Activated naive CD4-positive, alpha-beta T cell treated with anti-CD3 and anti-CD28 coated beads for 36 hours (primary cell): ENCODE measurements around the gene YWHAQ. TPM values are rescaled to one million over a fixed set of nuclear protein-coding genes. Genes with fewer than 3 reads are reported as not detected.

Source experiments
- CTCF ChIA-PET: fragments of 350-600 bp; sonication (Branson Sonifier 250); formaldehyde crosslinking; loops from one replicate; lab custom pipeline; 2021; ENCODE audit warnings: antibody characterized with exemption; lab: Charles Lee
- DNase-seq: peaks from one replicate; pipeline ENCODE4 v3.0.0-alpha.2; 2020
- H3K27ac Mint-ChIP-seq: one replicate; pipeline ENCODE4 v1.8.0; 2021; ENCODE audit warnings: mild to moderate bottlenecking, mixed read lengths
- H3K27me3 Mint-ChIP-seq: one replicate; pipeline ENCODE4 v1.8.0; 2021; ENCODE audit warnings: low read depth, mixed read lengths
- H3K36me3 Mint-ChIP-seq: one replicate; pipeline ENCODE4 v1.8.0; 2021; ENCODE audit warnings: low read depth, mixed read lengths
- H3K4me1 Mint-ChIP-seq: one replicate; pipeline ENCODE4 v1.8.0; 2021; ENCODE audit warnings: low read depth, mixed read lengths
- H3K4me3 Mint-ChIP-seq: one replicate; pipeline ENCODE4 v1.8.0; 2021; ENCODE audit warnings: mild to moderate bottlenecking, moderate library complexity, mixed read lengths
- H3K9me3 Mint-ChIP-seq: one replicate; pipeline ENCODE4 v1.8.0; 2021; ENCODE audit warnings: mixed read lengths
- intact Hi-C: fragments of 100-400 bp; cut with micrococcal nuclease; formaldehyde crosslinking; loops from one replicate; pipeline ENCODE4 v1.15.1; 2023
- total RNA-seq, 2 experiments: library from RNA; stranded (reverse); gene quantifications; one replicate each; pipeline ENCODE4 v1.2.3, GENCODE V29; 2021

YWHAQ gene
- total RNA-seq, 2 experiments from 2014 or later: 248 to 261 TPM

- H3K27me3 Mint-ChIP-seq: no peaks in the 10 kb centered on the region
- DNase-seq: no peak
- CTCF ChIA-PET: no interaction called here
- peaks cover 6% of the 10 kb centered on the region for H3K4me1 Mint-ChIP-seq
- H3K27ac Mint-ChIP-seq: no peak overlapping the region
- no peak overlapping the region for H3K4me3 Mint-ChIP-seq
- H3K9me3 Mint-ChIP-seq: no peaks in the 10 kb centered on the region
- intact Hi-C loops: no loop called here
- H3K36me3 Mint-ChIP-seq: no peaks in the 10 kb centered on the region
Observed at GRCh38 chr2:9664365-9664764, 33.6 kb upstream of the YWHAQ start.

GRCh38 chr2:9663008-9663879 is 32.4 kb upstream of the YWHAQ start:
- no peak overlapping the region for H3K4me3 Mint-ChIP-seq
- H3K27me3 Mint-ChIP-seq: no peaks in the 10 kb centered on the region
- no peaks in the 10 kb centered on the region for H3K36me3 Mint-ChIP-seq
- H3K4me1 Mint-ChIP-seq: peaks cover 6% of the 10 kb centered on the region
- CTCF ChIA-PET: no interaction called here
- intact Hi-C loops: no loop called here
- DNase-seq: no peak
- no peaks in the 10 kb centered on the region for H3K9me3 Mint-ChIP-seq
- H3K27ac Mint-ChIP-seq: no peak overlapping the region

- Mint-ChIP-seq H3K9me3 (no peaks in the 10 kb centered on the region), H3K4me1 (peaks cover 10% of the 10 kb centered on the region), H3K36me3 (no peaks in the 10 kb centered on the region), H3K27ac (no peak overlapping the region), H3K4me3 (no peak overlapping the region), H3K27me3 (no peaks in the 10 kb centered on the region)
- CTCF ChIA-PET: no interaction called here
- DNase-seq: no peak
- intact Hi-C loops: no loop called here
Observed at GRCh38 chr2:9661261-9661660, 30.5 kb upstream of the YWHAQ start.

GRCh38 chr2:9660781-9661180 is 30.0 kb upstream of the YWHAQ start:
- peaks cover 15% of the 10 kb centered on the region for H3K4me1 Mint-ChIP-seq
- no peaks in the 10 kb centered on the region for H3K36me3 Mint-ChIP-seq
- CTCF ChIA-PET: no interaction called here

GRCh38 chr2:9660154-9660553 is 29.4 kb upstream of the YWHAQ start:
- H3K4me3 Mint-ChIP-seq: no peak overlapping the region
- intact Hi-C loops: no loop called here
- CTCF ChIA-PET: no interaction called here
- no peaks in the 10 kb centered on the region for H3K9me3 Mint-ChIP-seq
- no peak overlapping the region for H3K27ac Mint-ChIP-seq
- peaks cover 20% of the 10 kb centered on the region for H3K4me1 Mint-ChIP-seq
- DNase-seq: no peak
- H3K36me3 Mint-ChIP-seq: no peaks in the 10 kb centered on the region
- no peaks in the 10 kb centered on the region for H3K27me3 Mint-ChIP-seq

More at GRCh38 chr2:9660781-9661180, 30.0 kb upstream of the YWHAQ start:
- no peak for DNase-seq
- Mint-ChIP-seq H3K27me3 (no peaks in the 10 kb centered on the region), H3K9me3 (no peaks in the 10 kb centered on the region), H3K27ac (no peak overlapping the region), H3K4me3 (no peak overlapping the region)
- intact Hi-C loops: no loop called here

GRCh38 chr2:9658972-9659371 is 28.2 kb upstream of the YWHAQ start:
- no peak overlapping the region for H3K27ac Mint-ChIP-seq
- H3K9me3 Mint-ChIP-seq: no peaks in the 10 kb centered on the region
- CTCF ChIA-PET: no interaction called here
- no peaks in the 10 kb centered on the region for H3K36me3 Mint-ChIP-seq
- H3K4me1 Mint-ChIP-seq: peaks cover 21% of the 10 kb centered on the region
- no peak overlapping the region for H3K4me3 Mint-ChIP-seq
- H3K27me3 Mint-ChIP-seq: no peaks in the 10 kb centered on the region
- DNase-seq: no peak
- intact Hi-C loops: no loop called here

- Mint-ChIP-seq H3K27me3 (no peaks in the 10 kb centered on the region), H3K4me3 (no peak overlapping the region), H3K36me3 (no peaks in the 10 kb centered on the region), H3K4me1 (peaks cover 19% of the 10 kb centered on the region), H3K27ac (no peak overlapping the region), H3K9me3 (no peaks in the 10 kb centered on the region)
- DNase-seq: no peak
- CTCF ChIA-PET: interaction anchor here (1.0 to 1.1 kb wide), 2 partner anchors 126 to 326 kb away, joined by 3 read pairs; no protein-coding TSS in a partner anchor
- intact Hi-C loops: loop anchor here (2.0 kb wide), 1 partner anchor 45 kb away; no protein-coding TSS in a partner anchor
Observed at GRCh38 chr2:9657731-9658130, 26.9 kb upstream of the YWHAQ start.

GRCh38 chr2:9657083-9657482 is 26.3 kb upstream of the YWHAQ start:
- intact Hi-C loops: loop anchor here (2.0 kb wide), 1 partner anchor 46 kb away; no protein-coding TSS in a partner anchor
- Mint-ChIP-seq H3K9me3 (no peaks in the 10 kb centered on the region), H3K4me1 (peaks cover 19% of the 10 kb centered on the region), H3K4me3 (no peak overlapping the region), H3K36me3 (no peaks in the 10 kb centered on the region), H3K27me3 (no peaks in the 10 kb centered on the region), H3K27ac (no peak overlapping the region)
- DNase-seq: no peak
- CTCF ChIA-PET: interaction anchor here (1.0 to 1.1 kb wide), 2 partner anchors 127 to 327 kb away, joined by 3 read pairs; no protein-coding TSS in a partner anchor

GRCh38 chr2:9656270-9656766 is 25.5 kb upstream of the YWHAQ start:
- H3K9me3 Mint-ChIP-seq: no peaks in the 10 kb centered on the region
- peaks cover 19% of the 10 kb centered on the region for H3K4me1 Mint-ChIP-seq
- CTCF ChIA-PET: interaction anchor here (0.6 kb wide), 1 partner anchor 158 kb away, joined by 3 read pairs; no protein-coding TSS in a partner anchor
- intact Hi-C loops: loop anchor here (1.0 to 2.0 kb wide), 4 partner anchors 46 to 104 kb away; no protein-coding TSS in a partner anchor
- no peak overlapping the region for H3K4me3 Mint-ChIP-seq
- DNase-seq: peak; percentile 75
- H3K27me3 Mint-ChIP-seq: no peaks in the 10 kb centered on the region
- H3K36me3 Mint-ChIP-seq: no peaks in the 10 kb centered on the region
- peak overlapping the region; percentile 74 for H3K27ac Mint-ChIP-seq

GRCh38 chr2:9655441-9656269 is 24.9 kb upstream of the YWHAQ start:
- Mint-ChIP-seq H3K4me1 (peaks cover 19% of the 10 kb centered on the region), H3K27ac (peak overlapping the region; percentile 74), H3K9me3 (no peaks in the 10 kb centered on the region), H3K27me3 (no peaks in the 10 kb centered on the region), H3K4me3 (no peak overlapping the region), H3K36me3 (no peaks in the 10 kb centered on the region)
- CTCF ChIA-PET: interaction anchor here (0.6 kb wide), 1 partner anchor 158 kb away, joined by 3 read pairs; no protein-coding TSS in a partner anchor
- peak; percentile 61 for DNase-seq
- intact Hi-C loops: loop anchor here (1.0 to 2.0 kb wide), 6 partner anchors 24 to 103 kb away; no protein-coding TSS in a partner anchor

- H3K36me3 Mint-ChIP-seq: no peaks in the 10 kb centered on the region
- CTCF ChIA-PET: no interaction called here
- H3K27me3 Mint-ChIP-seq: no peaks in the 10 kb centered on the region
- H3K9me3 Mint-ChIP-seq: no peaks in the 10 kb centered on the region
- intact Hi-C loops: loop anchor here (1.0 to 2.0 kb wide), 2 partner anchors 23 to 98 kb away; no protein-coding TSS in a partner anchor
- no peak overlapping the region for H3K27ac Mint-ChIP-seq
- DNase-seq: no peak
- H3K4me1 Mint-ChIP-seq: peaks cover 19% of the 10 kb centered on the region
- no peak overlapping the region for H3K4me3 Mint-ChIP-seq
Observed at GRCh38 chr2:9654452-9655100, 23.8 kb upstream of the YWHAQ start.
